ENCODE results near the gene BHLHE23. TPM values are rescaled to one million over a fixed set of nuclear protein-coding genes. Genes with fewer than 3 reads are reported as not detected.

BHLHE23 gene
- total and polyA plus RNA-seq, 11 donors = not detected

DNA sequence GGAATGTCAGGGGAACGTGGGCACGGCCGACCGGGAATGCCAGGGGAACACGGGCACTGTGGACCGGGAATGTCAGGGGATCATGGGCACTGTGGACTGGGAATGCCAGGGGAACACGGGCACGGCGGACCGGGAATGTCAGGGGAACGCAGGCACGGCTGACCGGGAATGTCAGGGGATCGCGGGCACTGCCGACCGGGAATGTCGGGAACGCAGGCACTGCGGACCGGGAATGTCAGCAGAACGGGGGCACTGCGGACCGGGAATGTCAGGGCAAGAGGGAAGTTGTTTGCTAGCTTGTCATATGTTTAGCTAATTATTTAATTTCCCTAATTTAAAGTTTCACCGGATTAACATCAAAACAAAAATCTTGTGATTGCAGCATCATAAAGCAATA, 37.4 kb upstream of the BHLHE23 start:
- no peak for TF ChIP-seq POLR2A (IDR thresholded peaks at IDR 0.05)
- TF ChIP-seq, protein P1, sequence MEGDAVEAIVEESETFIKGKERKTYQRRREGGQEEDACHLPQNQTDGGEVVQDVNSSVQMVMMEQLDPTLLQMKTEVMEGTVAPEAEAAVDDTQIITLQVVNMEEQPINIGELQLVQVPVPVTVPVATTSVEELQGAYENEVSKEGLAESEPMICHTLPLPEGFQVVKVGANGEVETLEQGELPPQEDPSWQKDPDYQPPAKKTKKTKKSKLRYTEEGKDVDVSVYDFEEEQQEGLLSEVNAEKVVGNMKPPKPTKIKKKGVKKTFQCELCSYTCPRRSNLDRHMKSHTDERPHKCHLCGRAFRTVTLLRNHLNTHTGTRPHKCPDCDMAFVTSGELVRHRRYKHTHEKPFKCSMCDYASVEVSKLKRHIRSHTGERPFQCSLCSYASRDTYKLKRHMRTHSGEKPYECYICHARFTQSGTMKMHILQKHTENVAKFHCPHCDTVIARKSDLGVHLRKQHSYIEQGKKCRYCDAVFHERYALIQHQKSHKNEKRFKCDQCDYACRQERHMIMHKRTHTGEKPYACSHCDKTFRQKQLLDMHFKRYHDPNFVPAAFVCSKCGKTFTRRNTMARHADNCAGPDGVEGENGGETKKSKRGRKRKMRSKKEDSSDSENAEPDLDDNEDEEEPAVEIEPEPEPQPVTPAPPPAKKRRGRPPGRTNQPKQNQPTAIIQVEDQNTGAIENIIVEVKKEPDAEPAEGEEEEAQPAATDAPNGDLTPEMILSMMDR (IDR thresholded peaks at IDR 0.05) = no peak
- Histone ChIP-seq H3K27ac (no peak overlapping the region), H3K36me3 (no peaks in the 10 kb centered on the region), H3K27me3 (peaks cover 0 to 61% (median 19%) of the 10 kb centered on the region in 9 donors), H3K4me3 (no peak overlapping the region), H3K4me1 (no peaks in the 10 kb centered on the region), H3K9me3 (no peaks in the 10 kb centered on the region)
- intact Hi-C loops (cut with DNase I) = no loop called here
- WGBS, 4 donors = 83 to 85% (median 84%) methylated on average over 25 of the region's 25 CpGs
- ATAC-seq (no peak), DNase-seq (peak in 3 of 5 donors; percentile 5 to 7 (median 6))

- intact Hi-C loops (cut with DNase I) = no loop called here
- TF ChIP-seq, protein P1 (IDR thresholded peaks at IDR 0.05) = no peak
- TF ChIP-seq POLR2A (IDR thresholded peaks at IDR 0.05) = no peak
- no peaks in the 10 kb centered on the region for H3K36me3 ChIP-seq
- DNase-seq = peak in 3 of 5 donors; percentile 14 to 51 (median 15)
- 87% methylated on average over 59 to 64 of the region's 64 CpGs for WGBS, 4 donors
- H3K4me1 ChIP-seq = no peaks in the 10 kb centered on the region
- no peak for ATAC-seq
- H3K27me3 ChIP-seq = peaks cover 0 to 66% (median 21%) of the 10 kb centered on the region in 9 donors
- H3K27ac ChIP-seq = no peak overlapping the region
- H3K4me3 ChIP-seq = no peak overlapping the region
- H3K9me3 ChIP-seq = no peaks in the 10 kb centered on the region
These were observed 36.8 kb upstream of the BHLHE23 start for GRCh38 chr20:63043348-63044203.

- TF ChIP-seq, protein P1 (IDR thresholded peaks at IDR 0.05) = no peak
- TF ChIP-seq POLR2A (IDR thresholded peaks at IDR 0.05) = no peak
- Histone ChIP-seq H3K27me3 (peaks cover 0 to 74% (median 21%) of the 10 kb centered on the region in 9 donors), H3K4me3 (no peak overlapping the region), H3K27ac (no peak overlapping the region), H3K36me3 (no peaks in the 10 kb centered on the region), H3K9me3 (no peaks in the 10 kb centered on the region), H3K4me1 (no peaks in the 10 kb centered on the region)
- intact Hi-C loops (cut with DNase I) = no loop called here
- 63 to 68% (median 67%) methylated on average over 12 of the region's 12 CpGs for WGBS, 4 donors
- ATAC-seq (no peak), DNase-seq (peak in 3 of 5 donors; percentile 1 to 9 (median 2))
These were observed 35.8 kb upstream of the BHLHE23 start for GRCh38 chr20:63042448-63043071.

GRCh38 chr20:63041776-63042175, 35.0 kb upstream of the BHLHE23 start:
- 72 to 77% (median 75%) methylated on average over 7 of the region's 7 CpGs for WGBS, 4 donors
- Histone ChIP-seq H3K36me3 (no peaks in the 10 kb centered on the region), H3K4me3 (no peak overlapping the region), H3K9me3 (no peaks in the 10 kb centered on the region), H3K27ac (no peak overlapping the region), H3K27me3 (peaks cover 0 to 82% (median 21%) of the 10 kb centered on the region in 9 donors), H3K4me1 (no peaks in the 10 kb centered on the region)
- ATAC-seq (no peak), DNase-seq (peak in 1 of 5 donors; percentile 7)
- intact Hi-C loops (cut with DNase I) = no loop called here
- TF ChIP-seq, protein P1 (IDR thresholded peaks at IDR 0.05) = no peak
- TF ChIP-seq POLR2A (IDR thresholded peaks at IDR 0.05) = no peak

Measured in heart left ventricle (tissue), 16 donors.